ENCODE results near the gene AEBP1. TPM values are rescaled to one million over a fixed set of nuclear protein-coding genes. Genes with fewer than 3 reads are reported as not detected.

The AEBP1 gene
- total and polyA plus RNA-seq, 2 of the 4 experiments (the other 2 are of a cell fraction): 1.1 to 5.7 TPM

DNA sequence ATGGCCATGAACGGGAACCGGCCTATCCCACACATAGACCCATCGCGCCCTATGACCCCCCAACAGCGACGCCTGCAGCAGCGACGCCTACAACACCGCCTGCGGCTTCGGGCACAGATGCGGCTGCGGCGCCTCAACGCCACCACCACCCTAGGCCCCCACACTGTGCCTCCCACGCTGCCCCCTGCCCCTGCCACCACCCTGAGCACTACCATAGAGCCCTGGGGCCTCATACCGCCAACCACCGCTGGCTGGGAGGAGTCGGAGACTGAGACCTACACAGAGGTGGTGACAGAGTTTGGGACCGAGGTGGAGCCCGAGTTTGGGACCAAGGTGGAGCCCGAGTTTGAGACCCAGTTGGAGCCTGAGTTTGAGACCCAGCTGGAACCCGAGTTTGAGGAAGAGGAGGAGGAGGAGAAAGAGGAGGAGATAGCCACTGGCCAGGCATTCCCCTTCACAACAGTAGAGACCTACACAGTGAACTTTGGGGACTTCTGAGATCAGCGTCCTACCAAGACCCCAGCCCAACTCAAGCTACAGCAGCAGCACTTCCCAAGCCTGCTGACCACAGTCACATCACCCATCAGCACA, 9.7 kb downstream of the AEBP1 start:
- intact Hi-C loops (cut with micrococcal nuclease) (no loop called here), in situ Hi-C loops (cut with MboI; ENCODE audit: low sequenced_read_pairs) (no loop called here), dilution Hi-C loops (cut with HindIII; ENCODE audit: low sequenced_read_pairs, unreplicated experiment) (no loop called here)
- Histone ChIP-seq H2BK15ac (ENCODE audit: low read depth, low read length) (no peak overlapping the region), H3K27me3 (ENCODE audit: control insufficient read depth, insufficient read depth, low read length) (no peaks in the 10 kb centered on the region), H3K9me1 (ENCODE audit: insufficient read depth, low read length) (no peaks in the 10 kb centered on the region), H4K5ac (ENCODE audit: low read depth, low read length) (no peak overlapping the region), H3K18ac (ENCODE audit: low read depth, low read length) (no peak overlapping the region), H2AFZ (replicated peaks; ENCODE audit: low read length, poor library complexity) (no peak overlapping the region), H3K79me1 (ENCODE audit: low read depth in 1 of 2, low read length in 2 of 2) (peaks cover 0 to 8% of the 10 kb centered on the region in 2 experiments; a peak in 2 of 4 replicates), H3K9me3 (ENCODE audit: control insufficient read depth, insufficient read depth, low read length) (no peaks in the 10 kb centered on the region), H3K56ac (ENCODE audit: extremely low read depth, insufficient read depth, low read length) (no peak overlapping the region), H2AK5ac (ENCODE audit: low read depth, low read length) (no peak overlapping the region), H3K4me3 (ENCODE audit: insufficient read depth, low read depth, low read length) (no peak overlapping the region), H3K27ac (ENCODE audit: insufficient read depth, low read length) (no peak overlapping the region), H2BK5ac (ENCODE audit: low read depth, low read length, poor library complexity, severe bottlenecking) (no peak overlapping the region), H4K8ac (ENCODE audit: low read depth in 2 of 2, low read length in 2 of 2) (no peak overlapping the region), H3K4me1 (ENCODE audit: control insufficient read depth, insufficient read depth, low read length) (no peaks in the 10 kb centered on the region), H3K4ac (ENCODE audit: low read depth, low read length) (no peak overlapping the region), H3K36me3 (ENCODE audit: control insufficient read depth, insufficient read depth, low read length) (peaks cover 29% of the 10 kb centered on the region), H4K91ac (ENCODE audit: insufficient read depth, low read depth, low read length) (no peak overlapping the region), H3K14ac (replicated peaks; ENCODE audit: low read depth, low read length) (no peak overlapping the region), H2AK9ac (replicated peaks; ENCODE audit: low read depth, low read length, poor library complexity) (no peak overlapping the region), H3K9ac (ENCODE audit: low read depth, low read length) (no peak overlapping the region), H3K23ac (ENCODE audit: low read depth, low read length) (no peak overlapping the region), H2BK120ac (ENCODE audit: low read depth, low read length) (no peak overlapping the region), H2BK20ac (ENCODE audit: low read depth, low read length) (no peak overlapping the region), H4K20me1 (ENCODE audit: insufficient read depth, low read length) (no peaks in the 10 kb centered on the region; the same call in 1 of the 2 replicates), H3K4me2 (ENCODE audit: low read depth, low read length) (no peak overlapping the region)
- no peak for ATAC-seq (ENCODE audit: low read depth)
- ChIA-PET POLR2A (ENCODE audit: unreplicated experiment) (no interaction called here), CTCF (no interaction called here)
- TF ChIP-seq POLR2A (IDR thresholded peaks at IDR 0.05; ENCODE audit: low read depth, low read length) (no peak), CEBPB (IDR thresholded peaks at IDR 0.05; ENCODE audit: low read depth, low read length) (no peak), MAFK (IDR thresholded peaks at IDR 0.05; ENCODE audit: low read depth, low read length) (no peak), FOS (IDR thresholded peaks at IDR 0.05; ENCODE audit: low read depth, low read length) (no peak), SMC3 (IDR thresholded peaks at IDR 0.05; ENCODE audit: low read depth, low read length) (no peak), MAZ (IDR thresholded peaks at IDR 0.05; ENCODE audit: borderline replicate concordance, low read depth, low read length) (no peak), CHD1 (IDR thresholded peaks at IDR 0.05; ENCODE audit: low read depth, low read length) (no peak), RAD21 (IDR thresholded peaks at IDR 0.05; ENCODE audit: low read length) (no peak), RCOR1 (IDR thresholded peaks at IDR 0.05; ENCODE audit: insufficient replicate concordance, low read length) (no peak), RFX5 (IDR thresholded peaks at IDR 0.05; ENCODE audit: low read depth, low read length) (no peak), BHLHE40 (IDR thresholded peaks at IDR 0.05; ENCODE audit: low read depth, low read length) (no peak), USF2 (IDR thresholded peaks at IDR 0.05; ENCODE audit: low read depth, low read length) (no peak)
- TF ChIP-seq, protein P1, sequence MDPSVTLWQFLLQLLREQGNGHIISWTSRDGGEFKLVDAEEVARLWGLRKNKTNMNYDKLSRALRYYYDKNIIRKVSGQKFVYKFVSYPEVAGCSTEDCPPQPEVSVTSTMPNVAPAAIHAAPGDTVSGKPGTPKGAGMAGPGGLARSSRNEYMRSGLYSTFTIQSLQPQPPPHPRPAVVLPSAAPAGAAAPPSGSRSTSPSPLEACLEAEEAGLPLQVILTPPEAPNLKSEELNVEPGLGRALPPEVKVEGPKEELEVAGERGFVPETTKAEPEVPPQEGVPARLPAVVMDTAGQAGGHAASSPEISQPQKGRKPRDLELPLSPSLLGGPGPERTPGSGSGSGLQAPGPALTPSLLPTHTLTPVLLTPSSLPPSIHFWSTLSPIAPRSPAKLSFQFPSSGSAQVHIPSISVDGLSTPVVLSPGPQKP (IDR thresholded peaks at IDR 0.05; ENCODE audit: borderline replicate concordance, low read depth, low read length): no peak
- WGBS, 2 experiments (ENCODE audit: extremely low coverage in 2 of 2, insufficient read length in 1 of 2): 90% methylated on average over 14 of the region's 24 CpGs; no CpG with 5 or more reads in 1 of the 2 experiments
- DNase-seq: no peak
- no TSS peak for BruUV-seq (replicated peaks)
